ENCODE results near the gene RNPS1. TPM values are rescaled to one million over a fixed set of nuclear protein-coding genes. Genes with fewer than 3 reads are reported as not detected.

The RNPS1 gene
- polyA plus RNA-seq, 1 of the 3 experiments (the other 2 are of a cell fraction): 277 TPM

DNA sequence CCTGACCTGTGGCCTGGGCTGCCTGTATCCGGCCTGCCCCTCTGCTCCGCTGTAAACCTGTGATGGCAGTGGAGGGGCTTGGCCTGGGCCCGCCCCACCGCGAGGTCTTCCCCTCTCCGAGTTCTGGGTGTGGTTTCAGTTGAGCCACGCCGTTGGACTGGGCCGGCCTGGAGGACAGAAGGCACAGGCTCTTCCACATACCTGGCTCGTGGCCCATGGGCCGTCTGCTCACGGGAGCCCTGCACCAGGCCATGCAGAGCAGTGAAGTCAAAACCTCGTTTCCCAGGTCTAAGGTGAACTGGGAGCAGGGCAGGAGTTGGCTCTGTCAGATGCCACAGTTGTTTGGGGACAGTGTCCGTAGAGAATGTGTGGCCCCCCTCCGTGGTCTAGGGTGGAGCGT, 5.6 kb upstream of the RNPS1 start:
- WGBS (ENCODE audit: low lambda C conversion rate): no CpG with 5 or more reads among the region's 16 CpGs
- POLR2A ChIA-PET: interaction anchor here (0.7 kb wide), 1 partner anchor 62 kb away, joined by 4 read pairs; no protein-coding TSS in a partner anchor

DNA sequence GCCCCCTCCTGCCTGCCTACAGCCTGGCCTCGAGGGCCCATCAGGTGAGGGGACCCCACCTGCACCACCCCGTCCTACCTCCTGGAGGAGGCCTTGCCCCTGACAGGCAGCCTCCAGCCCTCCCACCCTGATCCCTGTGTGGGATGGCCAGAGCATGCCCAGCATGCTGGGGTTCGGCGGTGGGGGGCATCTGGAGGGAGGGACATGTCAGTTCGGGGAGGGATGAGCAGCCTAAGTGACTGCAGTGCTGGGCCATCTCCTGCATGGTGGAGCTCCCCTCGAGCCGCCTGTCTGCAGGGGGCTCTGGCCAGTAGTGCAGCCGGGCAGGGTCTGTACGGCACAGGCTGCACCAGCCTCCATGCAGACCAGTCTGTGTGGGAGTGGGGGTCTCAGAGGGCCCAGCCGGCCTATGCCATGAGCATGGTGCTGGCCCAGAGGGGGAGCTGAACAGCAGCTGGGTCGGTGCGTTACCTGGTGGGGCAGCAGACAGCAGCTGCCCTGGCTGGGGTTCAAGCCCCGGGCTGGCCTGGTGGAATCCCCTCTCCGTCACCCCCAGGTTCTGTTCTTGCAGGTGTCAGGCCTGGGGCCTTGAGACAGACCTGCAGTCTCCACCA, 4.0 kb upstream of the RNPS1 start:
- no CpG with 5 or more reads among the region's 14 CpGs for WGBS (ENCODE audit: low lambda C conversion rate)
- no peak for DNase-seq
- H3K27ac ChIP-seq (ENCODE audit: low read depth in 2 of 2, low read length in 1 of 2): no peak overlapping the region

More for the DNA sequence above, 5.6 kb upstream of the RNPS1 start:
- Histone ChIP-seq H3K9me2 (no peaks in the 10 kb centered on the region), H3K4me2 (no peak overlapping the region), H4K20me1 (ENCODE audit: insufficient read depth) (peaks cover 10% of the 10 kb centered on the region; the same call in 1 of the 2 replicates), H2AFZ (ENCODE audit: low read depth) (no peak overlapping the region), H3K79me2 (ENCODE audit: insufficient read depth) (peaks cover 32% of the 10 kb centered on the region), H3F3A (replicated peaks; ENCODE audit: insufficient read depth) (peaks cover 4% of the 10 kb centered on the region), H3K9ac (no peak overlapping the region), H3K4me1 (ENCODE audit: control insufficient read depth in 1 of 2, insufficient read depth in 2 of 2, low read depth in 1 of 2, low read length in 1 of 2) (peaks cover 5 to 15% of the 10 kb centered on the region in 2 experiments; a peak in 2 of 4 replicates), H3K27ac (ENCODE audit: low read depth in 2 of 2, low read length in 1 of 2) (no peak overlapping the region), H3K27me3 (ENCODE audit: insufficient read depth) (no peaks in the 10 kb centered on the region), H3K4me3 (ENCODE audit: low read depth in 2 of 2, low read length in 1 of 2) (no peak overlapping the region), H3K9me3 (no peaks in the 10 kb centered on the region), H3K36me3 (replicated peaks in 1 of 2; ENCODE audit: control insufficient read depth in 1 of 2, insufficient read depth in 2 of 2, low read length in 1 of 2) (no peaks in the 10 kb centered on the region)
- TF ChIP-seq SMC3 (IDR thresholded peaks at IDR 0.05; ENCODE audit: low read depth, low read length) (no peak), GABPA (IDR thresholded peaks at IDR 0.05; ENCODE audit: low read depth) (no peak)
- CTCF ChIA-PET: no interaction called here
- DNase-seq: no peak

More for the DNA sequence above, 4.0 kb upstream of the RNPS1 start:
- POLR2A ChIA-PET: interaction anchor here (0.8 to 1.5 kb wide), 2 partner anchors 9 to 12 kb away, joined by 3 read pairs; no protein-coding TSS in a partner anchor
- H2AFZ ChIP-seq (ENCODE audit: low read depth): no peak overlapping the region
- no peak overlapping the region for H3K9ac ChIP-seq
- H3K27me3 ChIP-seq (ENCODE audit: insufficient read depth): no peaks in the 10 kb centered on the region
- H3K36me3 ChIP-seq (replicated peaks in 1 of 2; ENCODE audit: control insufficient read depth in 1 of 2, insufficient read depth in 2 of 2, low read length in 1 of 2): no peaks in the 10 kb centered on the region
- H3K4me1 ChIP-seq (ENCODE audit: control insufficient read depth in 1 of 2, insufficient read depth in 2 of 2, low read depth in 1 of 2, low read length in 1 of 2): peaks cover 5 to 15% of the 10 kb centered on the region in 2 experiments; a peak in 2 of 4 replicates
- H3K4me3 ChIP-seq (ENCODE audit: low read depth in 2 of 2, low read length in 1 of 2): no peak overlapping the region
- CTCF ChIA-PET: no interaction called here
- H3K9me3 ChIP-seq: no peaks in the 10 kb centered on the region
- H4K20me1 ChIP-seq (ENCODE audit: insufficient read depth): peaks cover 11% of the 10 kb centered on the region
- no peaks in the 10 kb centered on the region for H3K9me2 ChIP-seq
- TF ChIP-seq RXRA (IDR thresholded peaks at IDR 0.05; ENCODE audit: borderline replicate concordance, low read depth): no peak
- TF ChIP-seq TAF1 (IDR thresholded peaks at IDR 0.05; ENCODE audit: borderline replicate concordance, low read depth, low read length): no peak
- no peak for TF ChIP-seq CTCF (IDR thresholded peaks at IDR 0.05)
- TF ChIP-seq GATA2 (CRISPR knock-in tag; IDR thresholded peaks at IDR 0.05): no peak
- no peak for TF ChIP-seq TEAD4 (IDR thresholded peaks at IDR 0.05; ENCODE audit: borderline replicate concordance, insufficient read depth)
- H3F3A ChIP-seq (replicated peaks; ENCODE audit: insufficient read depth): peaks cover 4% of the 10 kb centered on the region
- H3K4me2 ChIP-seq: no peak overlapping the region
- peaks cover 42% of the 10 kb centered on the region for H3K79me2 ChIP-seq (ENCODE audit: insufficient read depth)

Measured in SK-N-SH (cell line).